Astrocyte of the cerebellum (primary cell): ENCODE results near the gene SESN3.

Experiments
- DNase-seq: peaks from one replicate; pipeline ENCODE4 v3.0.0-alpha.2; 2011; ENCODE audit warnings: low read depth
- H3K4me3 ChIP-seq: 2 replicates; pipeline ENCODE4 v1.5.1; 2011; ENCODE audit warnings: mild to moderate bottlenecking, low read depth, low read length, moderate library complexity
- CTCF ChIP-seq: IDR thresholded peaks from 2 replicates; pipeline ENCODE4 v1.5.1; 2012; ENCODE audit warnings: low read length, low read depth, moderate library complexity, mild to moderate bottlenecking; ENCODE audit errors: missing control alignments
- in situ Hi-C: cut with HindIII; loops from 2 replicates; pipeline ENCODE4 v1.10.0; 2017; ENCODE audit warnings: low sequenced_read_pairs

The SESN3 gene

GRCh38 chr11:95248666-95249467 lies 17.9 kb upstream of the SESN3 start:
- no peak for TF ChIP-seq CTCF
- in situ Hi-C loops, result no loop called here
- H3K4me3 ChIP-seq, result no peak overlapping the region
- no peak for DNase-seq

- no peak overlapping the region for H3K4me3 ChIP-seq
- TF ChIP-seq CTCF, result no peak
- no peak for DNase-seq
- in situ Hi-C loops, result no loop called here
These were observed 16.9 kb upstream of the SESN3 start for GRCh38 chr11:95247883-95248282.

- H3K4me3 ChIP-seq, result no peak overlapping the region
- no peak for TF ChIP-seq CTCF
- DNase-seq, result no peak
- in situ Hi-C loops, result no loop called here
These were observed 16.2 kb upstream of the SESN3 start for GRCh38 chr11:95247127-95247684.

- no peak for TF ChIP-seq CTCF
- in situ Hi-C loops, result no loop called here
- no peak for DNase-seq
- H3K4me3 ChIP-seq, result no peak overlapping the region
These were observed 14.6 kb upstream of the SESN3 start for GRCh38 chr11:95245581-95245980.

GRCh38 chr11:95245038-95245437 lies 14.0 kb upstream of the SESN3 start:
- no peak overlapping the region for H3K4me3 ChIP-seq
- no peak for DNase-seq
- no peak for TF ChIP-seq CTCF
- in situ Hi-C loops, result no loop called here

- no peak overlapping the region for H3K4me3 ChIP-seq
- TF ChIP-seq CTCF, result no peak
- no peak for DNase-seq
- in situ Hi-C loops, result no loop called here
These were observed 12.7 kb upstream of the SESN3 start for GRCh38 chr11:95243673-95244072.
